ENCODE data around the gene CSF3R.

CSF3R gene

DNA sequence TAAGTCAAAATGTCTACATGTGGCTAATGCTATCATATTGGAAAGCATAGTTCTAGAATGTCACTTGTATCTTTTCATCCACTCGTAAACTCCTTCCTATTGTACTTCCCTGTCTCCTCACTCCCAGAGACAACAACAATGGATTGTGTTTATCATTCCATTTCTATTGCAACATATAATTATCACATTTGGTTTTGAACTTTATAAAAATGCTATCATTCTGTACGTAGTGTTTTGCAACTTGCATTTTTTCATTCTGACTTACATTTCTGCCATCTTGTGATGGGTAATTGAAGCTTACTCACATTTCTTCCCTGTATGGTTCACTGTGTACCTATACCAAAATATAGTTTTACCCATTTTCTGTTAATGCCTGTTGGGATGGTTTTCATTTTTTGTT lies 14.5 kb upstream of the CSF3R start:
- no peaks in the 10 kb centered on the region for H4K20me1 ChIP-seq (ENCODE audit: control insufficient read depth, insufficient read depth, low read depth, low read length)
- H3K9me2 ChIP-seq (replicated peaks; ENCODE audit: control insufficient read depth, low read length), result no peaks in the 10 kb centered on the region
- peaks cover 15% of the 10 kb centered on the region; the same call in 1 of the 2 replicates for H3K27me3 ChIP-seq (ENCODE audit: control insufficient read depth, low read length)
- no peaks in the 10 kb centered on the region for H3K79me2 ChIP-seq (ENCODE audit: control insufficient read depth, low read length)
- no peaks in the 10 kb centered on the region for H3K4me1 ChIP-seq (ENCODE audit: control insufficient read depth, low read length)
- H3K27ac ChIP-seq (ENCODE audit: low read depth, low read length), result no peak overlapping the region
- no peaks in the 10 kb centered on the region for H3K9me3 ChIP-seq (ENCODE audit: control insufficient read depth, insufficient read depth, low read length)
- TF ChIP-seq, protein P1, sequence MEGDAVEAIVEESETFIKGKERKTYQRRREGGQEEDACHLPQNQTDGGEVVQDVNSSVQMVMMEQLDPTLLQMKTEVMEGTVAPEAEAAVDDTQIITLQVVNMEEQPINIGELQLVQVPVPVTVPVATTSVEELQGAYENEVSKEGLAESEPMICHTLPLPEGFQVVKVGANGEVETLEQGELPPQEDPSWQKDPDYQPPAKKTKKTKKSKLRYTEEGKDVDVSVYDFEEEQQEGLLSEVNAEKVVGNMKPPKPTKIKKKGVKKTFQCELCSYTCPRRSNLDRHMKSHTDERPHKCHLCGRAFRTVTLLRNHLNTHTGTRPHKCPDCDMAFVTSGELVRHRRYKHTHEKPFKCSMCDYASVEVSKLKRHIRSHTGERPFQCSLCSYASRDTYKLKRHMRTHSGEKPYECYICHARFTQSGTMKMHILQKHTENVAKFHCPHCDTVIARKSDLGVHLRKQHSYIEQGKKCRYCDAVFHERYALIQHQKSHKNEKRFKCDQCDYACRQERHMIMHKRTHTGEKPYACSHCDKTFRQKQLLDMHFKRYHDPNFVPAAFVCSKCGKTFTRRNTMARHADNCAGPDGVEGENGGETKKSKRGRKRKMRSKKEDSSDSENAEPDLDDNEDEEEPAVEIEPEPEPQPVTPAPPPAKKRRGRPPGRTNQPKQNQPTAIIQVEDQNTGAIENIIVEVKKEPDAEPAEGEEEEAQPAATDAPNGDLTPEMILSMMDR (IDR thresholded peaks at IDR 0.05; ENCODE audit: low read depth, low read length, poor library complexity, severe bottlenecking), result no peak
- TF ChIP-seq EZH2phosphoT487 (IDR thresholded peaks at IDR 0.05; ENCODE audit: borderline replicate concordance, low read length), result no peak
- H3K4me2 ChIP-seq (ENCODE audit: low read length), result no peak overlapping the region
- no peak overlapping the region for H3K4me3 ChIP-seq (ENCODE audit: low read length)
- H3F3A ChIP-seq (ENCODE audit: control insufficient read depth, insufficient read depth), result no peaks in the 10 kb centered on the region
- H3K36me3 ChIP-seq (ENCODE audit: control insufficient read depth, low read length), result no peaks in the 10 kb centered on the region

DNA sequence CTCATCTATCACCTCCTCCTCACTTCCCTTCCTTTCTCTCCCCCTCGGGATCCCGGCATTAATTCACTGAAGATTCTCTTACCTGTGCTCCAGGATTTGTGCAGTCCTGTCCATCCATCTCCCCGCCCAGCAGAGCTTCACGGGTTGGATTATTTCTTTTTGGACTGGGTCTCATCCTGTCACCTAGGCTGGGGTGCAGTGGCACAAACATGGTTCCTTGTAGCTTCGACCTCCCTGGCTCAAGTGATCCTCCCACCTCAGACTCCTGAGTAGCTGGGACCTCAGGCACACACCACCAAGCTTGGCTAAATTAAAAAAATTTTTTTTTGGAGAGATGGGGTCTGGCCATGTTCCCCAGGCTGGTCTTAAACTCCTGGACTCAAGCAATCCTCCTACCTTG lies 12.3 kb upstream of the CSF3R start:
- Histone ChIP-seq H4K20me1 (ENCODE audit: control insufficient read depth, insufficient read depth, low read depth, low read length) (no peaks in the 10 kb centered on the region), H3K36me3 (ENCODE audit: control insufficient read depth, low read length) (no peaks in the 10 kb centered on the region)

DNA sequence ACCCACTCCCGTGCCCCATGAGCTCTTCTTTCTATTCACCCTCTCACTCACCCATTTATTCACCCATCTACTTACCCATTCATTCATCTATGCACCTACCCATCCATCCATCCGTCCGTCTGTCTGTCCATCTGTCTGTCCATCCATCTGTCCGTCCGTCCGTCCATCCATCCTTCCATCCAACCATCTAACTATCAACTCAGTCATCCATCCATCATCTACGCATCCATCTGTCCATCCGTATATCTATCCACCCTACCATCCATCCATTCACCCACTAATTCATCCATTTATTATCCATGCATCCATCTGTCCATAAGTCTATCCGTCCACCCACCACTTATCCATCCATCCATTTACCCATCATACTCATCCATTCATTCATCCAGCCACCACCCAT lies 10.8 kb upstream of the CSF3R start:
- Histone ChIP-seq H3K4me2 (ENCODE audit: low read length) (no peak overlapping the region), H3K4me1 (ENCODE audit: control insufficient read depth, low read length) (peaks cover 9% of the 10 kb centered on the region), H3K9me2 (replicated peaks; ENCODE audit: control insufficient read depth, low read length) (no peaks in the 10 kb centered on the region), H4K20me1 (ENCODE audit: control insufficient read depth, insufficient read depth, low read depth, low read length) (no peaks in the 10 kb centered on the region), H3K36me3 (ENCODE audit: control insufficient read depth, low read length) (no peaks in the 10 kb centered on the region), H3K27me3 (ENCODE audit: control insufficient read depth, low read length) (peaks cover 15% of the 10 kb centered on the region; the same call in 1 of the 2 replicates), H3K9me3 (ENCODE audit: control insufficient read depth, insufficient read depth, low read length) (no peaks in the 10 kb centered on the region), H3K27ac (ENCODE audit: low read depth, low read length) (no peak overlapping the region), H3K4me3 (ENCODE audit: low read length) (no peak overlapping the region), H3F3A (ENCODE audit: control insufficient read depth, insufficient read depth) (no peaks in the 10 kb centered on the region), H3K79me2 (ENCODE audit: control insufficient read depth, low read length) (no peaks in the 10 kb centered on the region)
- TF ChIP-seq, protein P1 (IDR thresholded peaks at IDR 0.05; ENCODE audit: low read depth, low read length, poor library complexity, severe bottlenecking), result no peak
- TF ChIP-seq EZH2phosphoT487 (IDR thresholded peaks at IDR 0.05; ENCODE audit: borderline replicate concordance, low read length), result no peak

More for the DNA sequence above, 12.3 kb upstream of the CSF3R start:
- H3K4me1 ChIP-seq (ENCODE audit: control insufficient read depth, low read length), result no peaks in the 10 kb centered on the region
- peaks cover 15% of the 10 kb centered on the region; the same call in 1 of the 2 replicates for H3K27me3 ChIP-seq (ENCODE audit: control insufficient read depth, low read length)
- H3K9me2 ChIP-seq (replicated peaks; ENCODE audit: control insufficient read depth, low read length), result no peaks in the 10 kb centered on the region
- H3K9me3 ChIP-seq (ENCODE audit: control insufficient read depth, insufficient read depth, low read length), result no peaks in the 10 kb centered on the region
- no peaks in the 10 kb centered on the region for H3K79me2 ChIP-seq (ENCODE audit: control insufficient read depth, low read length)
- TF ChIP-seq, protein P1 (IDR thresholded peaks at IDR 0.05; ENCODE audit: low read depth, low read length, poor library complexity, severe bottlenecking), result no peak
- TF ChIP-seq EZH2phosphoT487 (IDR thresholded peaks at IDR 0.05; ENCODE audit: borderline replicate concordance, low read length), result no peak
- H3F3A ChIP-seq (ENCODE audit: control insufficient read depth, insufficient read depth), result no peaks in the 10 kb centered on the region
- H3K27ac ChIP-seq (ENCODE audit: low read depth, low read length), result no peak overlapping the region
- H3K4me3 ChIP-seq (ENCODE audit: low read length), result no peak overlapping the region
- no peak overlapping the region for H3K4me2 ChIP-seq (ENCODE audit: low read length)
